ENCODE measurements around the gene ACACB. TPM values are rescaled to one million over a fixed set of nuclear protein-coding genes. Genes with fewer than 3 reads are reported as not detected.
A peak's percentile ranks its signal among the peaks of the same experiment; 100 is the strongest.

The ACACB gene
- total and polyA plus RNA-seq, 2 donors from 2014 or later, result 13.8 to 56.8 TPM

- no peak overlapping the region for H3K4me3 ChIP-seq (ENCODE audit: low read length in 3 of 3)
- intact Hi-C loops (cut with DNase I), result no loop called here
- H3K4me1 ChIP-seq (ENCODE audit: control insufficient read depth in 2 of 3, insufficient read depth in 2 of 3, low read depth in 1 of 3, low read length in 3 of 3), result peaks cover 0 to 3% (median 0%) of the 10 kb centered on the region in 3 donors
- H3K36me3 ChIP-seq (ENCODE audit: control insufficient read depth in 2 of 3, insufficient read depth in 3 of 3, low read length in 3 of 3), result peaks cover 3 to 47% (median 43%) of the 10 kb centered on the region in 3 donors
- H3K27ac ChIP-seq (ENCODE audit: low read depth in 2 of 2, low read length in 2 of 2), result no peak overlapping the region
- FAIRE-seq (no peak), DNase-seq (no peak)
- H3K9me3 ChIP-seq (ENCODE audit: control insufficient read depth in 2 of 3, insufficient read depth in 1 of 3, low read length in 3 of 3), result peaks cover 0 to 4% (median 0%) of the 10 kb centered on the region in 3 donors
- no peak for TF ChIP-seq CTCF (IDR thresholded peaks at IDR 0.05; ENCODE audit: borderline replicate concordance, extremely low read depth, insufficient read depth)
- no peak overlapping the region for H3K9ac ChIP-seq (ENCODE audit: low read length in 3 of 3)
- no peaks in the 10 kb centered on the region for H3K27me3 ChIP-seq (ENCODE audit: control insufficient read depth, insufficient read depth, low read length)
Measured at GRCh38 chr12:109253913-109254544, 137.6 kb downstream of the ACACB start.

GRCh38 chr12:109255377-109255776 lies 139.0 kb downstream of the ACACB start:
- Histone ChIP-seq H3K36me3 (ENCODE audit: control insufficient read depth in 2 of 3, insufficient read depth in 3 of 3, low read length in 3 of 3) (peaks cover 3 to 49% (median 48%) of the 10 kb centered on the region in 3 donors), H3K27me3 (ENCODE audit: control insufficient read depth, insufficient read depth, low read length) (no peaks in the 10 kb centered on the region), H3K27ac (ENCODE audit: low read depth in 2 of 2, low read length in 2 of 2) (no peak overlapping the region), H3K4me3 (ENCODE audit: low read length in 3 of 3) (no peak overlapping the region), H3K9me3 (ENCODE audit: control insufficient read depth in 2 of 3, insufficient read depth in 1 of 3, low read length in 3 of 3) (peaks cover 0 to 4% (median 0%) of the 10 kb centered on the region in 3 donors), H3K9ac (ENCODE audit: low read length in 3 of 3) (no peak overlapping the region), H3K4me1 (ENCODE audit: control insufficient read depth in 2 of 3, insufficient read depth in 2 of 3, low read depth in 1 of 3, low read length in 3 of 3) (no peaks in the 10 kb centered on the region)
- no peak for FAIRE-seq
- TF ChIP-seq CTCF (IDR thresholded peaks at IDR 0.05; ENCODE audit: borderline replicate concordance, extremely low read depth, insufficient read depth), result no peak
- peak in 1 of 5 donors; percentile 17 for DNase-seq
- intact Hi-C loops (cut with DNase I), result no loop called here

- intact Hi-C loops (cut with DNase I), result no loop called here
- no peaks in the 10 kb centered on the region for H3K27me3 ChIP-seq (ENCODE audit: control insufficient read depth, insufficient read depth, low read length)
- no peak overlapping the region for H3K27ac ChIP-seq (ENCODE audit: low read depth in 2 of 2, low read length in 2 of 2)
- peaks cover 0 to 4% (median 0%) of the 10 kb centered on the region in 3 donors for H3K9me3 ChIP-seq (ENCODE audit: control insufficient read depth in 2 of 3, insufficient read depth in 1 of 3, low read length in 3 of 3)
- FAIRE-seq (no peak), DNase-seq (no peak)
- H3K36me3 ChIP-seq (ENCODE audit: control insufficient read depth in 2 of 3, insufficient read depth in 3 of 3, low read length in 3 of 3), result peaks cover 3 to 52% (median 51%) of the 10 kb centered on the region in 3 donors
- H3K4me1 ChIP-seq (ENCODE audit: control insufficient read depth in 2 of 3, insufficient read depth in 2 of 3, low read depth in 1 of 3, low read length in 3 of 3), result no peaks in the 10 kb centered on the region
- H3K9ac ChIP-seq (ENCODE audit: low read length in 3 of 3), result no peak overlapping the region
- TF ChIP-seq CTCF (IDR thresholded peaks at IDR 0.05; ENCODE audit: borderline replicate concordance, extremely low read depth, insufficient read depth), result no peak
- H3K4me3 ChIP-seq (ENCODE audit: low read length in 3 of 3), result no peak overlapping the region
Measured at GRCh38 chr12:109256011-109256410, 139.6 kb downstream of the ACACB start.
